ENCODE data around the gene ARL3.
A peak's percentile ranks its signal among the peaks of the same experiment; 100 is the strongest.
"Not testable (repeated sequence)": the region's sequence is repeated elsewhere in the genome, so short reads cannot be mapped to it uniquely, and the experiment has no call there.

Gene ARL3

GRCh38 chr10:102726274-102726673, 12.1 kb upstream of the ARL3 start:
- H3K4me1 Mint-ChIP-seq = peaks cover 13 to 15% of the 10 kb centered on the region in 2 donors
- H3K4me3 Mint-ChIP-seq = no peak overlapping the region
- DNase-seq (no peak), ATAC-seq (replicated peaks) (no peak)
- no peaks in the 10 kb centered on the region for H3K27me3 Mint-ChIP-seq
- H3K9me3 Mint-ChIP-seq = no peaks in the 10 kb centered on the region
- H3K27ac Mint-ChIP-seq = peak overlapping the region; percentile 47
- peaks cover 40 to 48% of the 10 kb centered on the region in 2 donors for H3K36me3 Mint-ChIP-seq

- Mint-ChIP-seq H3K36me3 (peaks cover 40 to 48% of the 10 kb centered on the region in 2 donors), H3K27me3 (no peaks in the 10 kb centered on the region), H3K4me3 (no peak overlapping the region), H3K9me3 (no peaks in the 10 kb centered on the region), H3K27ac (no peak overlapping the region), H3K4me1 (peaks cover 15 to 24% of the 10 kb centered on the region in 2 donors)
- ATAC-seq (replicated peaks) = no peak
- no peak for DNase-seq
These were observed 9.8 kb upstream of the ARL3 start for GRCh38 chr10:102723989-102724388.

- H3K4me1 Mint-ChIP-seq = peaks cover 23 to 40% of the 10 kb centered on the region in 2 donors
- H3K4me3 Mint-ChIP-seq = no peak overlapping the region
- H3K9me3 Mint-ChIP-seq = no peaks in the 10 kb centered on the region
- peaks cover 38 to 46% of the 10 kb centered on the region in 2 donors for H3K36me3 Mint-ChIP-seq
- ATAC-seq (replicated peaks) (no peak), DNase-seq (no peak)
- no peak overlapping the region for H3K27ac Mint-ChIP-seq
- no peaks in the 10 kb centered on the region for H3K27me3 Mint-ChIP-seq
These were observed 7.8 kb upstream of the ARL3 start for GRCh38 chr10:102721954-102722353.

- ATAC-seq (replicated peaks) (no peak), DNase-seq (no peak)
- no peak overlapping the region for H3K4me3 Mint-ChIP-seq
- H3K4me1 Mint-ChIP-seq = peaks cover 28 to 50% of the 10 kb centered on the region in 2 donors
- no peaks in the 10 kb centered on the region for H3K27me3 Mint-ChIP-seq
- no peaks in the 10 kb centered on the region for H3K9me3 Mint-ChIP-seq
- peaks cover 30 to 38% of the 10 kb centered on the region in 2 donors for H3K36me3 Mint-ChIP-seq
- H3K27ac Mint-ChIP-seq = no peak overlapping the region
These were observed 6.6 kb upstream of the ARL3 start for GRCh38 chr10:102720775-102721301.

GRCh38 chr10:102720337-102720736, 6.1 kb upstream of the ARL3 start:
- no peak for DNase-seq
- Mint-ChIP-seq H3K4me3 (no peak overlapping the region), H3K36me3 (peaks cover 30 to 38% of the 10 kb centered on the region in 2 donors), H3K9me3 (no peaks in the 10 kb centered on the region), H3K27me3 (no peaks in the 10 kb centered on the region), H3K4me1 (peaks cover 30 to 55% of the 10 kb centered on the region in 2 donors), H3K27ac (no peak overlapping the region)
- no peak for ATAC-seq (replicated peaks)

GRCh38 chr10:102718220-102718619, 4.0 kb upstream of the ARL3 start:
- Mint-ChIP-seq H3K27ac (no peak overlapping the region), H3K4me1 (peaks cover 37 to 69% of the 10 kb centered on the region in 2 donors), H3K9me3 (no peaks in the 10 kb centered on the region), H3K27me3 (no peaks in the 10 kb centered on the region), H3K4me3 (no peak overlapping the region), H3K36me3 (peaks cover 21 to 27% of the 10 kb centered on the region in 2 donors)
- DNase-seq (no peak), ATAC-seq (replicated peaks) (no peak)

GRCh38 chr10:102716900-102717565, 2.8 kb upstream of the ARL3 start:
- H3K4me3 Mint-ChIP-seq; DNase-seq; H3K9me3 Mint-ChIP-seq; H3K27me3 Mint-ChIP-seq; H3K27ac Mint-ChIP-seq; ATAC-seq (replicated peaks): not testable (repeated sequence)
- Mint-ChIP-seq H3K36me3 (peaks cover 21 to 25% of the 10 kb centered on the region in 2 donors), H3K4me1 (peaks cover 38 to 79% of the 10 kb centered on the region in 2 donors)

- Mint-ChIP-seq H3K4me3 (peak overlapping the region; percentile 8 to 70), H3K27ac (peak overlapping the region; percentile 63), H3K9me3 (no peaks in the 10 kb centered on the region), H3K27me3 (no peaks in the 10 kb centered on the region), H3K36me3 (peaks cover 19 to 21% of the 10 kb centered on the region in 2 donors), H3K4me1 (peaks cover 36 to 79% of the 10 kb centered on the region in 2 donors)
- no peak for DNase-seq
- ATAC-seq (replicated peaks) = no peak
These were observed 1.7 kb upstream of the ARL3 start for GRCh38 chr10:102715880-102716279.

- ATAC-seq (replicated peaks) = peak; percentile 24 to 26
- H3K27me3 Mint-ChIP-seq = no peaks in the 10 kb centered on the region
- H3K27ac Mint-ChIP-seq = peak within 1 kb of the TSS; percentile 95
- DNase-seq = no peak
- H3K4me1 Mint-ChIP-seq = peaks cover 36 to 72% of the 10 kb centered on the region in 2 donors
- H3K4me3 Mint-ChIP-seq = peak within 1 kb of the TSS; percentile 95 to 99
- peaks cover 15 to 17% of the 10 kb centered on the region in 2 donors for H3K36me3 Mint-ChIP-seq
- H3K9me3 Mint-ChIP-seq = no peaks in the 10 kb centered on the region
These were observed 641 bp upstream of the ARL3 start, which contains the start of gene SFXN2 for GRCh38 chr10:102714621-102715455. Gene SFXN2, plus strand, starts transcription at chr10:102714636. Its CDS starts 12,001 bp downstream, at chr10:102726637.

GRCh38 chr10:102713539-102713813, 721 bp downstream of the ARL3 start:
- Mint-ChIP-seq H3K27ac (peak overlapping the region; percentile 95), H3K4me3 (peak overlapping the region; percentile 95 to 99), H3K4me1 (peaks cover 31 to 63% of the 10 kb centered on the region in 2 donors), H3K27me3 (no peaks in the 10 kb centered on the region), H3K9me3 (no peaks in the 10 kb centered on the region), H3K36me3 (peaks cover 11 to 14% of the 10 kb centered on the region in 2 donors)
- no peak for DNase-seq
- ATAC-seq (replicated peaks) = peak; percentile 70 to 72

GRCh38 chr10:102712843-102713538, 1.2 kb downstream of the ARL3 start:
- H3K27ac Mint-ChIP-seq = peak overlapping the region; percentile 95
- peaks cover 9 to 11% of the 10 kb centered on the region in 2 donors for H3K36me3 Mint-ChIP-seq
- no peaks in the 10 kb centered on the region for H3K9me3 Mint-ChIP-seq
- no peaks in the 10 kb centered on the region for H3K27me3 Mint-ChIP-seq
- peak overlapping the region; percentile 95 to 99 for H3K4me3 Mint-ChIP-seq
- no peak for ATAC-seq (replicated peaks)
- no peak for DNase-seq
- H3K4me1 Mint-ChIP-seq = peaks cover 28 to 58% of the 10 kb centered on the region in 2 donors

- no peaks in the 10 kb centered on the region for H3K27me3 Mint-ChIP-seq
- H3K4me1 Mint-ChIP-seq = peaks cover 20 to 49% of the 10 kb centered on the region in 2 donors
- DNase-seq (no peak), ATAC-seq (replicated peaks) (no peak)
- H3K4me3 Mint-ChIP-seq = peak overlapping the region in 1 of 2 donors; percentile 29
- H3K27ac Mint-ChIP-seq = no peak overlapping the region
- peaks cover 1 to 2% of the 10 kb centered on the region in 2 donors for H3K36me3 Mint-ChIP-seq
- no peaks in the 10 kb centered on the region for H3K9me3 Mint-ChIP-seq
These were observed 2.1 kb downstream of the ARL3 start for GRCh38 chr10:102712089-102712488.

GRCh38 chr10:102710609-102711008, 3.6 kb downstream of the ARL3 start:
- Mint-ChIP-seq H3K36me3 (peaks cover 0 to 2% of the 10 kb centered on the region in 2 donors), H3K4me1 (peaks cover 17 to 35% of the 10 kb centered on the region in 2 donors), H3K27ac (no peak overlapping the region), H3K4me3 (no peak overlapping the region), H3K27me3 (no peaks in the 10 kb centered on the region), H3K9me3 (no peaks in the 10 kb centered on the region)
- ATAC-seq (replicated peaks) = no peak
- DNase-seq = no peak

- Mint-ChIP-seq H3K4me1 (peaks cover 12 to 20% of the 10 kb centered on the region in 2 donors), H3K36me3 (peaks cover 7% of the 10 kb centered on the region in 2 donors), H3K4me3 (no peak overlapping the region), H3K27me3 (no peaks in the 10 kb centered on the region), H3K9me3 (no peaks in the 10 kb centered on the region), H3K27ac (no peak overlapping the region)
- DNase-seq (no peak), ATAC-seq (replicated peaks) (peak in 1 of 2 donors; percentile 36)
These were observed 8.7 kb downstream of the ARL3 start for GRCh38 chr10:102705531-102705930.
